Parathyroid adenoma (tissue), 2 donors: ENCODE data around the gene CCDC92.

Source experiments
- H2AFZ ChIP-seq: fragments of 300-600 bp; sonication (generic); one replicate; pipeline ENCODE4 v1.7.0; 2017; ENCODE audit warnings: antibody characterized with exemption, mild to moderate bottlenecking
- H3K27ac ChIP-seq: fragments of 300-600 bp; sonication (generic); one replicate; pipeline ENCODE4 v1.7.0; 2017
- H3K27me3 ChIP-seq: fragments of 300-600 bp; sonication (generic); one replicate; pipeline ENCODE4 v1.7.0; 2017; ENCODE audit warnings: low read length; ENCODE audit not compliant: control insufficient read depth, insufficient read depth
- H3K36me3 ChIP-seq: fragments of 300-600 bp; sonication (generic); one replicate; pipeline ENCODE4 v1.7.0; 2017; ENCODE audit warnings: low read length; ENCODE audit not compliant: control insufficient read depth, insufficient read depth
- H3K4me1 ChIP-seq: fragments of 300-600 bp; sonication (generic); one replicate; pipeline ENCODE4 v1.7.0; 2017; ENCODE audit warnings: control low read depth
- H3K4me2 ChIP-seq: fragments of 300-600 bp; sonication (generic); one replicate; pipeline ENCODE4 v1.7.0; 2017; ENCODE audit warnings: low read length
- H3K4me3 ChIP-seq: fragments of 300-600 bp; sonication (generic); one replicate; pipeline ENCODE4 v1.7.0; 2017; ENCODE audit warnings: low read depth, low read length
- H3K79me2 ChIP-seq: fragments of 300-600 bp; sonication (generic); one replicate; pipeline ENCODE4 v1.7.0; 2017; ENCODE audit warnings: control low read depth
- H3K9ac ChIP-seq: fragments of 300-600 bp; sonication (generic); one replicate; pipeline ENCODE4 v1.7.0; 2017; ENCODE audit warnings: mild to moderate bottlenecking
- H3K9me3 ChIP-seq: fragments of 300-600 bp; sonication (generic); one replicate; pipeline ENCODE4 v1.7.0; 2017; ENCODE audit warnings: low read length; ENCODE audit not compliant: control insufficient read depth
- TF ChIP-seq, protein P1 (sequence below): fragments of 300-600 bp; sonication (generic); IDR thresholded peaks from one replicate; pipeline ENCODE4 v1.7.0; 2017; ENCODE audit warnings: antibody characterized with exemption, mild to moderate bottlenecking
- donor health status: primary hyperparathyroidism.

Gene CCDC92

DNA sequence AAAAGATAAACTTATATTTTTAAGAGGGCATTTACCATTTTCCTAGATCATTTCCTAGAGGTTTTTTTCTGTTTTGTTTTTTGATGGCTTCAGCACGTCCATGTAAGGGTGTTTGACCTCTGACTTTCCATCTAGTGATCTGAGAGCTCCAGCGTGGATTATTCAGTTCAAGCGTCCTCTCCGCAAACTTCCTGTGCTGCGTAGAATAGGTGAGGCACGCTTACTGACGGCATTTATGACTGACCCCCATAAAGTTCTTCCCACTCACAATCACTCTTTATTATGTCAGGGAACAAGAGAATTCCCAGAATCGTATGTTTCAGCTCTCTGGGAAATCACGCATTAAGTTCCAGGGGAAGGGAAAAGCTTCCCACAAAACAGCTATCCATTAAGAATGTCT is 16.4 kb downstream of the CCDC92 start:
- Histone ChIP-seq H2AFZ (no peak overlapping the region), H3K4me3 (no peak overlapping the region), H3K79me2 (peaks cover 36% of the 10 kb centered on the region), H3K4me2 (no peak overlapping the region), H3K9me3 (no peaks in the 10 kb centered on the region), H3K36me3 (no peaks in the 10 kb centered on the region), H3K9ac (no peak overlapping the region), H3K27me3 (no peaks in the 10 kb centered on the region), H3K27ac (no peak overlapping the region), H3K4me1 (no peaks in the 10 kb centered on the region)
- TF ChIP-seq, protein P1, sequence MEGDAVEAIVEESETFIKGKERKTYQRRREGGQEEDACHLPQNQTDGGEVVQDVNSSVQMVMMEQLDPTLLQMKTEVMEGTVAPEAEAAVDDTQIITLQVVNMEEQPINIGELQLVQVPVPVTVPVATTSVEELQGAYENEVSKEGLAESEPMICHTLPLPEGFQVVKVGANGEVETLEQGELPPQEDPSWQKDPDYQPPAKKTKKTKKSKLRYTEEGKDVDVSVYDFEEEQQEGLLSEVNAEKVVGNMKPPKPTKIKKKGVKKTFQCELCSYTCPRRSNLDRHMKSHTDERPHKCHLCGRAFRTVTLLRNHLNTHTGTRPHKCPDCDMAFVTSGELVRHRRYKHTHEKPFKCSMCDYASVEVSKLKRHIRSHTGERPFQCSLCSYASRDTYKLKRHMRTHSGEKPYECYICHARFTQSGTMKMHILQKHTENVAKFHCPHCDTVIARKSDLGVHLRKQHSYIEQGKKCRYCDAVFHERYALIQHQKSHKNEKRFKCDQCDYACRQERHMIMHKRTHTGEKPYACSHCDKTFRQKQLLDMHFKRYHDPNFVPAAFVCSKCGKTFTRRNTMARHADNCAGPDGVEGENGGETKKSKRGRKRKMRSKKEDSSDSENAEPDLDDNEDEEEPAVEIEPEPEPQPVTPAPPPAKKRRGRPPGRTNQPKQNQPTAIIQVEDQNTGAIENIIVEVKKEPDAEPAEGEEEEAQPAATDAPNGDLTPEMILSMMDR = no peak

DNA sequence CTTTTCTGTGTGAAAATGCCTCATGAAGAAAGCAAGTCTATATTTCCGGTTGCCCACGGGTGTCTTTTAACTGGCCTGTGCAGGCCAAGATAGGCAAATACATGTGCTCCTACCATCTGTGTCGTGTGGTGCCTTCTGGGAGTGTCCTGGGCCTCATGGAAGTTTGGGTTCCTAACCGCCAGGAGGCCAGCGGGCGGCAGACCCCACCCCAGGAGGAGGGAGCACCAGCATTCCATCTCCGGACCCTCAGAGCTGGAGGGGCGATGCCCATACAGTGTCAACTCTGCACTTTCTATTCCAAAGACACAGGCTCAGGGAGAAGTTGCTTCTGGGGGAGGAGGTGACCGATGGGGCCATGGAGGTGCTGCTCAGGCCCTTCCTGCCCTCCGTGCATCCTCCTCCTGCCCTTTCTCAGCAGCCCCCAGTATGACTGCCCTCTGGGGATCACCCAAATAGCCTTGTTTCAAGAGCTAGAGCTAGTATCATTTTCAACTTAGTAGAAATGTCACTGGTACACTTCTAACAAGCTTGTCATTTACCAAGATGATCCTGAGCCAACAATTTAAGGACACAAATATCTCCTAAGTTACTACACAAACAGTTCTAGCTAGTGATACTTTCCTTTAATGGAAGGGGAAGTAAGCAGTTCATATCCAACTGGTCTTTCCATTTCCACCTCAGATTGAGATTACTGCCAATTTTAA is 17.8 kb downstream of the CCDC92 start:
- no peak overlapping the region for H3K4me2 ChIP-seq
- H3K27me3 ChIP-seq = no peaks in the 10 kb centered on the region
- H3K4me1 ChIP-seq = no peaks in the 10 kb centered on the region
- no peak overlapping the region for H3K4me3 ChIP-seq
- no peak overlapping the region for H3K9ac ChIP-seq
- H3K27ac ChIP-seq = no peak overlapping the region
- TF ChIP-seq, protein P1 = no peak
- H3K9me3 ChIP-seq = no peaks in the 10 kb centered on the region
- no peaks in the 10 kb centered on the region for H3K36me3 ChIP-seq
- no peak overlapping the region for H2AFZ ChIP-seq
- peaks cover 31% of the 10 kb centered on the region for H3K79me2 ChIP-seq

DNA sequence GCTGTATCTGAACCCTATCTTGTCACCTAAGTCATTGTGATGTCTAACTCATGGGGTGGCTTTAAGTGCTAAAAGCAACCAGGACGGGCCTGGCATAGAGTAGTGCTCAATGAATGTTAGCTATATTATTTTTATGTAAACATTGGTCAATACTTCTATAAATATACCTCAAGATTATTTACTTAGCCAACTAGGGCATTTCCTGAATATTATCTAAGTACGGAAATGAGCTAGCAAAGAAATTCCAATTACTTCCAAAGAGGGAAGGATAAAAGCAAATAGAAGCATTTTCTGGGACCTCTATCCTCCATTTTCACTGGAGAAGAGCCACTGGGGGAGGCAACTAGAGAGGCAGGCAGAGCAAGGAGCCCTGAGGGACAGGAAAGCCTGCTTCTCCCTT is 20.6 kb downstream of the CCDC92 start:
- no peak overlapping the region for H3K4me3 ChIP-seq
- H3K9ac ChIP-seq = no peak overlapping the region
- no peak overlapping the region for H2AFZ ChIP-seq
- no peaks in the 10 kb centered on the region for H3K27me3 ChIP-seq
- H3K4me2 ChIP-seq = no peak overlapping the region
- H3K9me3 ChIP-seq = no peaks in the 10 kb centered on the region
- TF ChIP-seq, protein P1 = no peak
- H3K4me1 ChIP-seq = no peaks in the 10 kb centered on the region
- H3K36me3 ChIP-seq = no peaks in the 10 kb centered on the region
- peaks cover 38% of the 10 kb centered on the region for H3K79me2 ChIP-seq
- H3K27ac ChIP-seq = no peak overlapping the region

DNA sequence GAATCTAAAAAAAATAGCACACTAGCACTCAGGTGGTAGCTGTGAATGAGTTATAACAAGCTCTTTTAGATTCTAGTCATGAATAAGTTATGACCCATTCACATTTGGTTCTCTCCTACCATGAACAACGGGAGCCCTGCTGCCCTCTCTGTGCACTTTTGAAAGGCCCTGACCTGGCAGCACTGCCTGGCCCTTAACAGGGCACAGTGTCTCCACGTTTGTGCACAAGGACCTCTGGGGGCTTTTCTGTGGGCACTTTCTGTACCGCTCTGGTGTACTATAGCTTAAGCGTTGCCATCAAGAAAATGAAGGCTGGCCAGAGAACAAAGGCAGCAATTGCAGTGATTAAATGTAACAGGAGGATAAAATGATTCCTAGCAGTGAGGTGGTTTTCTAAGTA is 21.2 kb downstream of the CCDC92 start:
- Histone ChIP-seq H3K4me3 (no peak overlapping the region), H3K27ac (no peak overlapping the region), H3K9me3 (no peaks in the 10 kb centered on the region), H3K36me3 (no peaks in the 10 kb centered on the region), H3K9ac (no peak overlapping the region), H2AFZ (no peak overlapping the region), H3K4me2 (no peak overlapping the region), H3K79me2 (peaks cover 38% of the 10 kb centered on the region), H3K27me3 (no peaks in the 10 kb centered on the region), H3K4me1 (no peaks in the 10 kb centered on the region)
- TF ChIP-seq, protein P1 = no peak
